OCI-LY1 (cell line): ENCODE results near the gene STARD4.
A peak's percentile ranks its signal among the peaks of the same experiment; 100 is the strongest.

Experiments used
- H2AFZ ChIP-seq: fragments of 200-600 bp; sonication (generic), shearing (Covaris generic); 2 replicates; pipeline ENCODE4 v1.6.0; 2014; ENCODE audit warnings: antibody characterized with exemption, mild to moderate bottlenecking, low read length
- H3F3A ChIP-seq: fragments of 200-600 bp; sonication (generic), shearing (Covaris generic); 2 replicates; pipeline ENCODE4 v1.6.0; 2014; ENCODE audit warnings: mild to moderate bottlenecking, antibody characterized with exemption, low read length, moderate library complexity; ENCODE audit not compliant: insufficient read depth
- H3K27ac ChIP-seq: fragments of 200-600 bp; sonication (generic); 2 replicates; pipeline ENCODE4 v1.5.1; 2014; ENCODE audit warnings: low read length, mixed run types, mild to moderate bottlenecking, low read depth; ENCODE audit not compliant: poor library complexity, severe bottlenecking
- H3K27me3 ChIP-seq: fragments of 200-600 bp; sonication (generic); 2 replicates; pipeline ENCODE4 v1.6.0; 2014; ENCODE audit warnings: antibody characterized with exemption, mild to moderate bottlenecking, low read length, moderate library complexity; ENCODE audit not compliant: insufficient read depth
- H3K36me3 ChIP-seq: fragments of 200-600 bp; sonication (generic); 2 replicates; pipeline ENCODE4 v1.6.1; 2014; ENCODE audit warnings: mild to moderate bottlenecking, antibody characterized with exemption, low read length, moderate library complexity, mixed read lengths; ENCODE audit not compliant: insufficient read depth
- H3K4me1 ChIP-seq: fragments of 200-600 bp; sonication (generic); 2 replicates; pipeline ENCODE4 v1.5.1; 2014; ENCODE audit warnings: mild to moderate bottlenecking, low read length, moderate library complexity; ENCODE audit not compliant: insufficient read depth, severe bottlenecking
- H3K4me2 ChIP-seq: fragments of 200-600 bp; sonication (generic), shearing (Covaris generic); 2 replicates; pipeline ENCODE4 v1.6.1; 2014; ENCODE audit warnings: low read length
- H3K4me3 ChIP-seq: fragments of 200-600 bp; sonication (generic); 2 replicates; pipeline ENCODE4 v1.5.1; 2014; ENCODE audit warnings: low read length, low read depth, mild to moderate bottlenecking, mixed read lengths; ENCODE audit not compliant: poor library complexity, severe bottlenecking
- H3K79me2 ChIP-seq: fragments of 200-600 bp; shearing (Covaris generic); 2 replicates; pipeline ENCODE4 v1.6.1; 2016; ENCODE audit warnings: mixed run types, low read length, mixed read lengths; ENCODE audit not compliant: insufficient read depth
- H3K9ac ChIP-seq: fragments of 200-600 bp; sonication (generic), shearing (Covaris generic); 2 replicates; pipeline ENCODE4 v1.6.1; 2014; ENCODE audit warnings: mild to moderate bottlenecking, low read length, mixed read lengths
- H3K9me2 ChIP-seq: fragments of 200-600 bp; sonication (generic), shearing (Covaris generic); 2 replicates; pipeline ENCODE4 v1.6.1; 2014; ENCODE audit warnings: low read depth, mild to moderate bottlenecking, low read length, mixed read lengths
- H3K9me3 ChIP-seq: fragments of 200-600 bp; shearing (Covaris generic); 2 replicates; pipeline ENCODE4 v1.6.1; 2014; ENCODE audit warnings: low read length, mixed read lengths
- H4K20me1 ChIP-seq: fragments of 200-600 bp; sonication (generic), shearing (Covaris generic); 2 replicates; pipeline ENCODE4 v1.6.0; 2016; ENCODE audit warnings: mild to moderate bottlenecking, low read length; ENCODE audit not compliant: insufficient read depth
- EZH2 ChIP-seq: fragments of 200-600 bp; sonication (generic), shearing (Covaris generic); IDR thresholded peaks from 2 replicates; pipeline ENCODE4 v1.8.0; 2017; ENCODE audit warnings: borderline replicate concordance, mixed run types, mild to moderate bottlenecking, antibody characterized with exemption, low read length, moderate library complexity, mixed read lengths
- TF ChIP-seq, protein P1 (sequence below): fragments of 200-600 bp; sonication (generic), shearing (Covaris generic); IDR thresholded peaks from 2 replicates; pipeline ENCODE4 v1.5.1; 2017; ENCODE audit warnings: mild to moderate bottlenecking, antibody characterized with exemption, low read length, moderate library complexity, mixed read lengths

STARD4 gene

GRCh38 chr5:111513131-111513520 is 791 bp upstream of the STARD4 start:
- H2AFZ ChIP-seq: no peak overlapping the region
- TF ChIP-seq, protein P1, sequence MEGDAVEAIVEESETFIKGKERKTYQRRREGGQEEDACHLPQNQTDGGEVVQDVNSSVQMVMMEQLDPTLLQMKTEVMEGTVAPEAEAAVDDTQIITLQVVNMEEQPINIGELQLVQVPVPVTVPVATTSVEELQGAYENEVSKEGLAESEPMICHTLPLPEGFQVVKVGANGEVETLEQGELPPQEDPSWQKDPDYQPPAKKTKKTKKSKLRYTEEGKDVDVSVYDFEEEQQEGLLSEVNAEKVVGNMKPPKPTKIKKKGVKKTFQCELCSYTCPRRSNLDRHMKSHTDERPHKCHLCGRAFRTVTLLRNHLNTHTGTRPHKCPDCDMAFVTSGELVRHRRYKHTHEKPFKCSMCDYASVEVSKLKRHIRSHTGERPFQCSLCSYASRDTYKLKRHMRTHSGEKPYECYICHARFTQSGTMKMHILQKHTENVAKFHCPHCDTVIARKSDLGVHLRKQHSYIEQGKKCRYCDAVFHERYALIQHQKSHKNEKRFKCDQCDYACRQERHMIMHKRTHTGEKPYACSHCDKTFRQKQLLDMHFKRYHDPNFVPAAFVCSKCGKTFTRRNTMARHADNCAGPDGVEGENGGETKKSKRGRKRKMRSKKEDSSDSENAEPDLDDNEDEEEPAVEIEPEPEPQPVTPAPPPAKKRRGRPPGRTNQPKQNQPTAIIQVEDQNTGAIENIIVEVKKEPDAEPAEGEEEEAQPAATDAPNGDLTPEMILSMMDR: no peak
- no peak for TF ChIP-seq EZH2

GRCh38 chr5:111511831-111512374 is 432 bp downstream of the STARD4 start:
- peak overlapping the region; percentile 56 for H3K27ac ChIP-seq
- peaks cover 47% of the 10 kb centered on the region for H3K79me2 ChIP-seq
- H3K4me2 ChIP-seq: peak overlapping the region; percentile 78
- peak overlapping the region; percentile 86 for H3K9ac ChIP-seq
- H3K9me3 ChIP-seq: no peaks in the 10 kb centered on the region
- no peaks in the 10 kb centered on the region for H3K9me2 ChIP-seq
- H3K27me3 ChIP-seq: no peaks in the 10 kb centered on the region
- no peaks in the 10 kb centered on the region for H3F3A ChIP-seq
- peaks cover 36% of the 10 kb centered on the region for H3K4me1 ChIP-seq
- TF ChIP-seq EZH2: no peak
- TF ChIP-seq, protein P1: no peak
- peak overlapping the region; percentile 75 for H3K4me3 ChIP-seq
- H2AFZ ChIP-seq: no peak overlapping the region
- no peaks in the 10 kb centered on the region for H3K36me3 ChIP-seq
- H4K20me1 ChIP-seq: peaks cover 2% of the 10 kb centered on the region; the same call in 1 of the 2 replicates

More at GRCh38 chr5:111513131-111513520, 791 bp upstream of the STARD4 start:
- Histone ChIP-seq H3K27ac (peak overlapping the region; percentile 72), H3K9me3 (no peaks in the 10 kb centered on the region), H4K20me1 (peaks cover 2% of the 10 kb centered on the region; the same call in 1 of the 2 replicates), H3K9ac (peak overlapping the region; percentile 71), H3K9me2 (no peaks in the 10 kb centered on the region), H3K27me3 (no peaks in the 10 kb centered on the region), H3F3A (no peaks in the 10 kb centered on the region), H3K36me3 (no peaks in the 10 kb centered on the region), H3K4me2 (peak overlapping the region; percentile 72), H3K79me2 (peaks cover 36% of the 10 kb centered on the region), H3K4me3 (peak overlapping the region; percentile 75), H3K4me1 (peaks cover 36% of the 10 kb centered on the region)

GRCh38 chr5:111511174-111511830 is 1.0 kb downstream of the STARD4 start:
- peaks cover 36% of the 10 kb centered on the region for H3K4me1 ChIP-seq
- H3K9ac ChIP-seq: peak overlapping the region; percentile 86
- peak overlapping the region; percentile 78 for H3K4me2 ChIP-seq
- peaks cover 4% of the 10 kb centered on the region; the same call in 1 of the 2 replicates for H3K36me3 ChIP-seq
- H4K20me1 ChIP-seq: peaks cover 2% of the 10 kb centered on the region; the same call in 1 of the 2 replicates
- H3K79me2 ChIP-seq: peaks cover 51% of the 10 kb centered on the region
- no peak overlapping the region for H2AFZ ChIP-seq
- TF ChIP-seq, protein P1: no peak
- TF ChIP-seq EZH2: no peak
- H3K27me3 ChIP-seq: no peaks in the 10 kb centered on the region
- no peaks in the 10 kb centered on the region for H3K9me2 ChIP-seq
- H3K27ac ChIP-seq: peak overlapping the region; percentile 56
- H3K4me3 ChIP-seq: peak overlapping the region; percentile 75
- no peaks in the 10 kb centered on the region for H3K9me3 ChIP-seq
- H3F3A ChIP-seq: no peaks in the 10 kb centered on the region
